Transverse colon (tissue), 4 donors: Measurements from ENCODE around the gene SLC16A1. TPM values are rescaled to one million over a fixed set of nuclear protein-coding genes. Genes with fewer than 3 reads are reported as not detected.
"Not testable (repeated sequence)": the region's sequence is repeated elsewhere in the genome, so short reads cannot be mapped to it uniquely, and the experiment has no call there.

Experiments used
- DNase-seq: peaks from one replicate; pipeline ENCODE4 v3.0.0-alpha.2; 2019
- H3K27ac ChIP-seq, 4 donors: fragments of 200-600 bp; sonication (generic); 2 replicates each; pipeline ENCODE4 v1.5.1; 2016 to 2018; ENCODE audit warnings: inconsistent platforms in 4 of 4
- H3K27me3 ChIP-seq: fragments of 200-600 bp; sonication (generic); 2 replicates; pipeline ENCODE4 v1.5.1; 2017; ENCODE audit warnings: inconsistent platforms
- H3K36me3 ChIP-seq, 4 donors: fragments of 200-600 bp; sonication (generic); 2 replicates each; pipeline ENCODE4 v1.5.1; 2017 to 2019; ENCODE audit warnings: inconsistent platforms in 4 of 4
- H3K4me1 ChIP-seq, 4 donors: fragments of 200-600 bp; sonication (generic); 2 replicates each; pipeline ENCODE4 v1.5.1; 2017 to 2020; ENCODE audit warnings: inconsistent platforms in 4 of 4
- H3K4me3 ChIP-seq, 4 donors: fragments of 200-600 bp; sonication (generic); 1 replicate in 1 of 4; 2 replicates in 3 of 4; pipeline versions ENCODE4 v1.5.1 to v1.6.1; 2017 to 2019; ENCODE audit warnings: inconsistent platforms in 4 of 4
- H3K9me3 ChIP-seq, 2 donors: fragments of 200-600 bp; sonication (generic); 2 replicates each; pipeline ENCODE4 v1.5.1; 2017 to 2019; ENCODE audit warnings: inconsistent platforms in 2 of 2
- CTCF ChIP-seq, 5 experiments: fragments of 200-600 bp in 3 of 5; fragments of 450-650 bp in 2 of 5; sonication (generic) in 3 of 5; IDR thresholded peaks; 1 replicate in 2 of 5; 2 replicates in 3 of 5; pipeline ENCODE4 v1.5.1; 2016 to 2017; ENCODE audit warnings: antibody characterized with exemption in 5 of 5, inconsistent platforms in 3 of 5, mild to moderate bottlenecking in 2 of 5, moderate library complexity in 1 of 5
- EP300 ChIP-seq: sonication (generic); formaldehyde crosslinking; IDR thresholded peaks from one replicate; pipeline ENCODE4 v1.6.1; 2017; ENCODE audit warnings: antibody characterized with exemption, low read depth
- POLR2A ChIP-seq: fragments of 450-650 bp; IDR thresholded peaks from one replicate; pipeline ENCODE4 v1.6.1; 2016; ENCODE audit warnings: antibody characterized with exemption, mild to moderate bottlenecking, moderate library complexity
- POLR2AphosphoS5 ChIP-seq, 3 donors: sonication (generic); formaldehyde crosslinking; IDR thresholded peaks; one replicate each; pipeline ENCODE4 v1.6.1; 2016; ENCODE audit warnings: antibody characterized with exemption in 3 of 3
- WGBS, 2 donors: methylation state at CpG; one replicate each; pipeline ENCODE4 v1.1.5; 2018; ENCODE audit warnings: low coverage in 1 of 2; 5-methylcytosine and 5-hydroxymethylcytosine counted together
- in situ Hi-C, 4 donors: fragments of 200-750 bp; cut with MboI; loops; one replicate each; pipeline versions ENCODE4 v1.15.0 to v1.15.1; 2017; ENCODE audit warnings: low sequenced_read_pairs in 3 of 4, low pct_ligation_motif_present in 1 of 4, low pct_unique_long_range_greater_than_20kb in 1 of 4
- intact Hi-C: fragments of 100-400 bp; cut with DNase I; formaldehyde crosslinking; loops from one replicate; pipeline ENCODE4 v1.15.1; 2023; ENCODE audit warnings: low total_unique reads
- total RNA-seq, 4 donors: library from RNA; depleted of rRNA; stranded (reverse); fragments of >200 nt; gene quantifications; one replicate each; pipeline ENCODE4 v1.1.0, GENCODE V29; 2016

The SLC16A1 gene
- total RNA-seq, 4 donors from 2014 or later: 21.5 to 177 (median 109) TPM

- WGBS, 2 donors: 90 to 91% methylated on average over 4 to 6 of the region's 6 CpGs
- no peak overlapping the region for H3K27ac ChIP-seq
- TF ChIP-seq POLR2A: no peak
- no peak for TF ChIP-seq CTCF (IDR thresholded peaks at IDR 0.05)
- TF ChIP-seq EP300: no peak
- no peak for TF ChIP-seq POLR2AphosphoS5 (IDR thresholded peaks at IDR 0.05)
- in situ Hi-C loops (no loop called here), intact Hi-C loops (no loop called here)
- H3K27me3 ChIP-seq: no peaks in the 10 kb centered on the region
- no peak overlapping the region for H3K4me3 ChIP-seq
- H3K9me3 ChIP-seq: peaks cover 10 to 24% of the 10 kb centered on the region in 2 donors
- H3K36me3 ChIP-seq: no peaks in the 10 kb centered on the region
- DNase-seq: no peak
- H3K4me1 ChIP-seq: no peaks in the 10 kb centered on the region
Observed at GRCh38 chr1:112893288-112894009, 62.5 kb downstream of the SLC16A1 start.

GRCh38 chr1:112889906-112890305 lies 66.1 kb downstream of the SLC16A1 start:
- intact Hi-C loops, H3K27ac ChIP-seq, DNase-seq, H3K4me1 ChIP-seq, H3K4me3 ChIP-seq, H3K27me3 ChIP-seq, H3K36me3 ChIP-seq: not testable (repeated sequence)
- WGBS, 2 donors: 83% methylated on average over 9 of the region's 9 CpGs; no CpG with 5 or more reads in 1 of the 2 donors
- peaks cover 4 to 14% of the 10 kb centered on the region in 2 donors for H3K9me3 ChIP-seq
- in situ Hi-C loops: loop anchor here in 2 of 4 donors (10.0 kb wide), 1 partner anchor 155 kb away; no protein-coding TSS in a partner anchor

GRCh38 chr1:112889052-112889768 lies 66.8 kb downstream of the SLC16A1 start:
- H3K4me3 ChIP-seq: no peak overlapping the region
- no peaks in the 10 kb centered on the region for H3K36me3 ChIP-seq
- no peaks in the 10 kb centered on the region for H3K4me1 ChIP-seq
- H3K27me3 ChIP-seq: no peaks in the 10 kb centered on the region
- H3K27ac ChIP-seq: no peak overlapping the region
- in situ Hi-C loops (loop anchor here in 2 of 4 donors (10.0 kb wide), 1 partner anchor 156 kb away; no protein-coding TSS in a partner anchor), intact Hi-C loops (no loop called here)
- TF ChIP-seq EP300: no peak
- no peak for TF ChIP-seq POLR2AphosphoS5 (IDR thresholded peaks at IDR 0.05)
- TF ChIP-seq CTCF (IDR thresholded peaks at IDR 0.05): no peak
- no peak for TF ChIP-seq POLR2A
- peaks cover 4 to 14% of the 10 kb centered on the region in 2 donors for H3K9me3 ChIP-seq
- no peak for DNase-seq
- 61% methylated on average over 2 of the region's 2 CpGs; no CpG with 5 or more reads in 1 of the 2 donors for WGBS, 2 donors

GRCh38 chr1:112888630-112889029 lies 67.4 kb downstream of the SLC16A1 start:
- in situ Hi-C loops (loop anchor here in 2 of 4 donors (10.0 kb wide), 1 partner anchor 156 kb away; no protein-coding TSS in a partner anchor), intact Hi-C loops (no loop called here)
- H3K9me3 ChIP-seq: peaks cover 4 to 8% of the 10 kb centered on the region in 2 donors
- TF ChIP-seq CTCF (IDR thresholded peaks at IDR 0.05) (no peak), POLR2A (no peak), POLR2AphosphoS5 (IDR thresholded peaks at IDR 0.05) (no peak)
- WGBS, 2 donors: 56 to 60% methylated on average over 2 of the region's 2 CpGs
- H3K36me3 ChIP-seq: no peaks in the 10 kb centered on the region
- H3K4me3 ChIP-seq: no peak overlapping the region
- H3K27ac ChIP-seq: no peak overlapping the region
- no peak for DNase-seq
- H3K4me1 ChIP-seq: no peaks in the 10 kb centered on the region
- no peaks in the 10 kb centered on the region for H3K27me3 ChIP-seq
